Measurements from ENCODE around the gene NFKB1.

DNA sequence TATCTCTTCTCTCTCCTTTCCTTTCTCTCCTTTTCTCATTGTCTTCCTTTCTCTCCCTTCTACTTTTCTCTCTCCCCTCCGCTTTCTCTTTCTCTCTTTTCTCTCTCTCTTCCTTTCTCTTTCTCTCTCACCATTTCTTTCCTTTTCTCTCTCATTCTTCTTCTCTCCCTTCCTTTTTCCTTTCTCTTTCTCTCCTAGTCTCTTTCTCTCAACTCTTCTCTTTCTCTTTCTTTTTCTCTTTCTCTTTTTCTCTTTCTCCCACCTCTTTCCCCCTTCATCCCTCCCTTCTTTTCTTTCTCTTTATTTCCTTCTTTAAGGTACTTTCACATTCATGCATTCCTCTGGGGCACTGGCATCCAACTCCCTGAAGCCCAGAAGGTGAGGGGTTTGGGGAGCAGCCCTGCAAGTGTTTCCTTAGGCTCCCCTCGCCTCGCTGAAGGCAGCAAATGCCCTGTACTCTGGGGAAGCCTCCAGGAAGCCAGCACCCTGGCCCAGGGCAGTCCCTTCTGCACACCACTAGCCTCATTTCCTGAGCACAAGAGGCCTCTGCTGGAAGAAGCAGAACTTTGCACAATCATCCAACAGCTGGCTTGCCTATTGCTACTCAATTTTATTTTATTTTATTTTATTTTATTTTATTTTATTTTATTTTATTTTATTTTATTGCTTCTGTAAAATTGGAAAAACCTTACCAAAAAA, 124.2 kb downstream of the NFKB1 start:
- TF ChIP-seq POLR2A (IDR thresholded peaks at IDR 0.05) (no peak), POLR2AphosphoS5 (IDR thresholded peaks at IDR 0.05) (no peak), CTCF (IDR thresholded peaks at IDR 0.05 in 8 of 11, conservative IDR thresholded peaks at IDR 0.05 in 3 of 11) (peak in 10 of 11 experiments; percentile 16 to 67 (median 45))
